Activated CD8-positive, alpha-beta memory T cell treated with anti-CD3 and anti-CD28 coated beads, Interleukin-2, amount 50 U/mL, for 1 hour (primary cell): ENCODE measurements around the gene DNAJC22.
"Not testable (repeated sequence)": the region's sequence is repeated elsewhere in the genome, so short reads cannot be mapped to it uniquely, and the experiment has no call there.

ENCODE experiments used
- DNase-seq: peaks from one replicate; pipeline ENCODE4 v3.0.0-alpha.2; 2020; ENCODE audit errors: extremely low read depth

Gene DNAJC22

GRCh38 chr12:49331380-49332222, 15.1 kb upstream of the DNAJC22 start:
- DNase-seq, result no peak

DNA sequence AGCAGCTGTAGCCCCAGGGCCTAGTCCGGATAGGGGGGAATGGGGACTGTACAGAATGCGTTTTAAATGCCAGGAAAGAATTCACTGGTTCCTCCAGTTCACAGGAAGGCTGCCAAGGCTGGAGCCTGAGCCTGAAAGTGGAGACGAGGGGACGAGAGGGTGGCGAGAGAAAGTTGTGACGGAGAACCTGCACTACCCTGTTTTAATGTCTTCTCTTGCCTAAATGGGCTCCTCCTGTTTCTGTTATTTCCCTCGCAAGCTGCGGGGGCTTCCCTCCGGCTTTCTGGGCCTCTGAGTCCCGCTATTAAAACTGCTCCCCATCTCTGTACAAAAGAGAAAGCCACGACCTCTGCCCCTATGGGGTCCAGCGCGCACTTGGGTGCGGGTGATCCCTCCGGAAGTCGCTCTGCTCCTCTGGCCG, 14.2 kb upstream of the DNAJC22 start:
- DNase-seq, result no peak

DNA sequence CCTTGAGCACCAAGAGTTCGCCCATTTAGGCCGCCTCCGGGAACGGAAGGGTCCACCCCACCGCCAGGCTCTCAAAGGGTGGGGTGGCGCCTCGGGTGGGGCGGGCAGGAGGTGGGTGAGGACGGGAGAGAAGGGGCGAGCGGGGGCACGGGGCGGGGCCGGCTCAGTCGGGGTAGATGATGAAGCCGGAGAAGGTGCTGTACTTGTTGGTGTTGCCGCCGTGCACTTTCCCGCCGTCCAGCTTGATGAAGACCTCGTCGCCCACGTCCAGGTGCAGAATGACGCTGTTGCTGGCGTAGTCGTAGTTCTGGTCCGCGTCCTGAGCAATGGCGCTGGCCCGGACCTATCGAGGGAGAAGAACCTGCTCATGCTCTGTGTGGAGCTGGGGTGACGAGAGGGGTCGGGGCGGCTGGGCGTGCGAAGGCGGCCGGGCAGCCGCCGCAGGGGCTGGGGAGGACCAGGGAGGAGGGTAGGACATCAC, 13.8 kb upstream of the DNAJC22 start:
- DNase-seq, result no peak

DNA sequence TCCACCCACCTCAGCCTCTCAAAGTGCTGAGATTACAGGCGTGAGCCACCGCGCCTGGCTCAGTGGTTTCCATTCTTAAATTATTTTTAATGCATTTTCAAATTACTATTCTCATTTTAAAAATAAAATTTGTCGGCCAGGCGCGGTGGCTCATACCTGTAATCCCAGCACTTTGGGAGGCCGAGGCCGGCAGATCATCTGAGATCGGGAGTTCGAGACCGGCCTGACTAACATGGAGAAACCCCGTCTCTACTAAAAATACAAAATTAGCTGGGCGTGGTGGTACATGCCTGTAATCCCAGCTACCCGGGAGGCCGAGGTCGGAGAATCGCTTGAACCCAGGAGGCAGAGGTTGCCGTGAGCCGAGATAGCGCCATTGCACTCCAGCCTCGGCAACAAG, 12.9 kb upstream of the DNAJC22 start:
- DNase-seq, result not testable (repeated sequence)

GRCh38 chr12:49334226-49334625, 12.5 kb upstream of the DNAJC22 start:
- DNase-seq, result no peak

- no peak for DNase-seq
Measured at GRCh38 chr12:49334681-49335080, 12.0 kb upstream of the DNAJC22 start.

GRCh38 chr12:49335118-49335954, 11.4 kb upstream of the DNAJC22 start:
- no peak for DNase-seq

DNA sequence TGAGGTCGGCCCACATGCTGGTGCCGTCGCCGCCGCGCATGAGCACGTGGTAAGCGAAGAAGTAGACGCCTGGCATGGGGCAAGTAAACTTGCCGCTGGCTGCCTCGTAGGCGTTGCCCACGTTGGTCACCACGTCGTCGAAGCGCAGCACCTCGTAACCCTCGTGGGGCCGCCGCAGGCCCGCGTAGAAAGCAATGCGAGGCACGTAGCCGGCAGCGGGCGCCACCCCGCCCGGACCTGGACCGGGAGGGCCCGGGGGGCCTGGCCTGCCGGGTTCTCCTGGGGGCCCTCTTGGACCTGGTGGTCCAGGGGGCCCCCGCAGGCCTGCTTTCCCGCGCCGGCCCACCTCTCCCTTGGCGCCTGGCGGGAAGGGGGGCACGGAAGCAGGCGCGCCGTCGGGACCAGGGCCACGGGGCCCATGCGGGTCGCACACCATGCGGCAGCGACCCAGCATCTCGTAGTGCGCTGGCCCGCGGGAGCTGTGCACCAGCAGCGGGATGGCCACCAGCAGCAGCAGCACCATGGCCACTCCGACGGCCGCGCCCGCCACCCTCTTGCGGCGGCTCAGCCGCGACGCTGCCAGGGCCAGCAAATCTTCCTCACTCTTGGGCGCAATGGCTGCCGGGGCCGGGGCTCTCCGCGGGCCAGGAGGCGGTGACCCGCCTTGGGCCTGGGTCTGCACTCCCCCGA, 10.6 kb upstream of the DNAJC22 start:
- no peak for DNase-seq

- peak; percentile 55 for DNase-seq
Measured at GRCh38 chr12:49336645-49337584, 9.8 kb upstream of the DNAJC22 start, which contains the start of gene C1QL4. Gene C1QL4, minus strand, starts transcription at chr12:49337188. Its CDS starts 711 bp downstream, at chr12:49336477.

- no peak for DNase-seq
Measured at GRCh38 chr12:49338830-49339463, 7.7 kb upstream of the DNAJC22 start.

DNA sequence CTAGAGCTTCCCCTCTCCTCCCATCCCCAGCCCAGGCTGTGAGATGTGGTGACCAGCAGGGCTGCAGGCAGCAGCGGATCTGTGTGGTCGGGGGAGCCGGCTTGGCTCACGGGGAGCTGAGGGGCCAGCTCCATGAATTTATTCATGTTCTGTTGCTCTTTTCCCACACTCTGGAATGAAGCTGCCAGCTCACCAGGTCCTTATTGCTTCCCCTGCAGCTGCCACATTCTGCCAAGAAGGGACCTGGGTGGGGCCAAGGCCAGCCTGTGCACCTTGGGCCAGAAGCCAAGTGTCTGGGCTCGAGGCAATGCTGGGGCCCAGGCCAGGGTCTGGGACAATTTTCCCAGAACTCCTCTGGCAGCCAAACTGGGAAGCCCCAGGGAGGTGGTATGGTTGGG, 7.2 kb upstream of the DNAJC22 start:
- DNase-seq, result no peak

DNA sequence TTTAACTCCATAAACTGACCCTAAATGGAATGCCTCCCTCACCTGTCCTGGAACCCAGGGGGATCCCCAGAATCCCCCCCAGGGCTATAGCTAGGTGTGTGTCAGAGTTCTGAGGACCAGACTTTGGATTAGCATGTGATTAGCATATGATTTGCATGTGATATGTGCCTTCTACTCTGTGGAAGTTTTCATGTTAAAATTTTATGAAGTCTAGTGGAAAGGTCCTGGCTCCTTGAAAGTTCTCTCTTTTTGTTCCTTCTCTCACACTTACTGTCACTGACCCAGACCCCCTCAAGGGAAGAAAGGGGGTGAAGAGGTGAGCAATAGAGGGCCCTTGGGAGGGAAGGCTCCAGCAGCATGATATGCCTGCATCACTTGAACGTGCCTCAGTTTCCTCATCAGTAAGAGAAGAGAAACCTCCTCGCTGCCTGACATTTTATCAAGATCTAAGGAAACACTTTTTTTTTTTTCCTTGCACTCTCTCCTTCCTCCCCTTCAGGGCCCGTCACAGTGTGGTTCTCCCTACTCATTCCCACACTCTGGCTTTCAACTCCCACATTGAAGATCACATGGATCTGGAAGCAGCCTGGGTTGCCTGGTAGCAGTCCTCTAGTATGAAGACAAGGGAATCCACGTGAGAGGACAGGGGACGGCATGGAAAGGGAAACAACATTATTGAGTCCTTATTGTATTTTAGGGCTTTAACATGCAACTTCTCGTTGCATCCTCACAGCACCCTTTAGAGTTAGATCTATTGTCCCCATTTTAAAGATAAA, 6.4 kb upstream of the DNAJC22 start:
- DNase-seq, result no peak

DNA sequence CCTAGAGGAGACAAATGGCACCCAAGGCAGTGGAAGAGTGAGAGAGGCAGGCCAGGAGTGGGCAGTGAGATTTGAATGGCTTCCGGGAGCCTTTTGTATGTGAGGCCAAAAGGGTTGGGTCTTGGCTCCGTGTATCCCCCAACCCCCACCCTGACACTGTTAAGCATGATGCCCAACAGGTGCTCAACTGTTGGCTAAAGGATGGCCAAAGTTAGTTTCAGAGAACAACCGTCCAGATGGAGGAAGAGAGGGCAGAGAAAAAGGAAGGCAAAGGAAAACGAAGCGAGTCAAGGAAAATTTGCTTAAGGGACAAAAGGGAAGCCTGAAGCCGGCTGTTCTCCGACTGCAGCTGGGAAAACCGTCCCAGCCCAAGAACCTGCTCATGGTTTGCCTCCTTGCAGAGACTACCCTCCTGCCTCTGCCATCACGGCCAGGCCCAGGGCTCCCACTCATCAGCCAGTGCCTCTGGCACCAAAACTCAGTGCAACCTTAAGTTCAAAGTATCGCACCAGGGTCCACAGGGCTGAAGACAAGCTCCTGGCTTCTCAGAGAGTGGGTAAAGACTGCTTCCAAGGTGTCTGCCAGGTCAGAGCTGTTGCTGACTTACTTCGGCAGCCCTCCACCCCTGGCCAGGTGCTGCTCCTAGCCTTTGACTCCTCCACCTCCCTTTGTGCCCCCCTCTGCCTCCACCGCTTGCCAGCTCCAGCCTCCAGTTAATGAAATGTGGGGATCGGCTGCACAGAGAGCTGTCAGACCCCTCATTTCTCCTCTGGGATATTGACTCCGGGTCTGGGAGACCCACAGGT, 5.5 kb upstream of the DNAJC22 start:
- no peak for DNase-seq

DNA sequence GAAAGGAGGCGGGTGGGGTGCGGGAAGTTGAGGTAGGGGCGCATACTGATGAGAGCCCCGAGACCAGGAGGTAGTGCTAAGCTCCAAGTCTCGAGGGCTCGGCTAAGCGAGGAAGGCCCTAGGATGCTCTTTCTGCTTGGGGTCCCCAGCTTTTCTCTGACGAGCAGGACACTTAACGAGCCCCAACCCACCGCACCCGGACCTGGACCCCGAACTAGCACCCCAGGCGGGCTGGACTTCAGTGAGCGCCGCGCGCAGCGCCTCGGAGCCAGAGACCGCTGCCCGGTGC, 5.0 kb upstream of the DNAJC22 start:
- no peak for DNase-seq

- peak; percentile 28 for DNase-seq
Measured at GRCh38 chr12:49342066-49342913, 4.4 kb upstream of the DNAJC22 start.

GRCh38 chr12:49342914-49343731, 3.6 kb upstream of the DNAJC22 start:
- DNase-seq, result no peak

DNA sequence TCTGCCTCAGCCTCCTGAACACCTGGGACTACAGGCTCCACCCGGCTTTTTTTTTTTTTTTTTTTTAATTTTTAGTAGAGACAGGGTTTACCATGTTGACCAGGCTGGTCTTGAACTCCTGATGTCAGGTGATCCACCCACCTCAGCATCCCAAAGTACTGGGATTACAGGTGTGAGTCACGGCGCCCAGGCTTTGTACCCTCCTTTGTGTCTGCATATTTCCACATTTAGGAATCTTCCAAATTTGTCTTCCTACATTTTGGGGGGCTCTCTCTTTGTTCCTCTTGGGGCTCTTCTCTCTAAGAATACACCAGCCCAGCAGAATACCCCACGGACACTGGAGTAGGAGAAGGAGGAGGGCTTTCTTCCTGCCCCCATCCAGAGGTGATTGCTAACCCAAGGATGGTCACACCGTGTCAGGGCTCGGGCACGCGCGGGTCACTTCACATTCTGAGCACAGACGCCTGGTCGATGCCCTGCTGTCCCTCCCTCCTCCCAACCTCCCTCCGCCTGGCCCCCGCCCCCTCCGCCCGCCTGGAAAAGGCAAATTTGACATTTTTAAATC, 2.1 kb upstream of the DNAJC22 start:
- no peak for DNase-seq
